Measurements from ENCODE around the gene SWSAP1. TPM values are rescaled to one million over a fixed set of nuclear protein-coding genes. Genes with fewer than 3 reads are reported as not detected.

Gene SWSAP1
- total and polyA plus RNA-seq, 9 of the 15 experiments (the other 6 are each of a cell fraction or from before 2014, with no cell fraction given), result 0.18 to 2.8 (median 1.7) TPM

DNA sequence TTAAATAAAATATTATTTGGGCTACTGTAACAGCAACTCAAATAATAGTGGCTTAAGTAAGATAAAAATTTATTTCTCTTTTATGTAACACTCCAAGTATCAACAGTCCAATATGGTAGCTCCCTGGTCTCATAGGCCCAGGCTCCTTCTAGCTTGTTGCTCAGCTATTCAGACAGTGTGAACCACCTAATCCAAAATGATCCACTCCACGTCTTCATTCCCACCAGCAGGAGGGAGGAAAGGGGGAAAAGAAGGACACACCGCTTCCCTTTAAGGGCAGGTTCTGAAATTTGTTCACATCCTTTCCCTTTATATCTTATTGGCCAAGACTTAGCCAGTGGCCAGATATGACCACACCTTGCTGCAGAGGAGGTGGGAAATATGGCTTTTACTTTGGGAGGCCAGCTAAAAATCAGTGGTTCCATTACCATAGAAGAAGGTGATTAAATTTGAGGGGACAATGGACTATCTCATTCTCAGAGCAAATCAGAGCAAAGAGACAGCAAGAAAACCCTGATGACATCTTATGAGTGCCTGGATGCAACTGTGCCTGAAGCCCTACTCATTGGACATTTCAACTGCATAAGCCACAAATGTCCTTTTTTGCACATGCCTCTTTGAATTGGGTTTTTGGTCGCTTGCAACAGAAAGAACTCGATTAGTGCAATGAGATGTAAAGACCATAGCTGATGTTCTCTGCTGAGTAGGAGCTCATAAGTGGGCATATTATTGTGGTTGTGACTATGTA is 16.6 kb downstream of the SWSAP1 start:
- Histone ChIP-seq H3K4me2 (ENCODE audit: insufficient read depth, low read length) (no peak overlapping the region), H3K27ac (ENCODE audit: extremely low read depth, low read depth, low read length) (no peak overlapping the region), H3K4me3 (no peak overlapping the region), H3K9me3 (replicated peaks; ENCODE audit: control insufficient read depth, insufficient read depth, low read depth, low read length) (peaks cover 3% of the 10 kb centered on the region; the same call in 1 of the 2 replicates), H3K9me1 (ENCODE audit: control insufficient read depth, insufficient read depth, low read length) (no peaks in the 10 kb centered on the region), H3K79me2 (ENCODE audit: control insufficient read depth, insufficient read depth, low read length) (no peaks in the 10 kb centered on the region), H3K27me3 (ENCODE audit: control insufficient read depth in 2 of 2, insufficient read depth in 2 of 2, low read length in 2 of 2) (no peaks in the 10 kb centered on the region), H3K9ac (ENCODE audit: insufficient read depth in 1 of 2, low read depth in 2 of 2, low read length in 2 of 2) (no peak overlapping the region), H3K36me3 (ENCODE audit: control insufficient read depth, insufficient read depth, low read length) (no peaks in the 10 kb centered on the region), H2AFZ (ENCODE audit: low read depth, low read length) (no peak overlapping the region), H3K4me1 (replicated peaks in 1 of 2; ENCODE audit: control insufficient read depth in 2 of 2, insufficient read depth in 2 of 2, low read length in 2 of 2) (no peaks in the 10 kb centered on the region; a peak in 2 of 5 replicates), H4K20me1 (replicated peaks; ENCODE audit: control insufficient read depth, insufficient read depth, low read length) (no peaks in the 10 kb centered on the region)
- CTCF ChIA-PET (ENCODE audit: low intra/inter-chr PET ratio), result no interaction called here
- FAIRE-seq (no peak), ATAC-seq (no peak), DNase-seq (ENCODE audit: extremely low read depth in 1 of 4, low spot score in 3 of 4) (peak in 1 of 4 experiments; percentile 2)
- in situ Hi-C loops (cut with MboI) (no loop called here), intact Hi-C loops (cut with micrococcal nuclease) (no loop called here)
- POLR2A ChIA-PET, result interaction anchor here (0.7 to 1.1 kb wide), 2 partner anchors 9 to 15 kb away, joined by 3 read pairs; no protein-coding TSS in a partner anchor
- BruUV-seq (replicated peaks), result no TSS peak
- WGBS (ENCODE audit: insufficient coverage, low coverage, missing lambda C conversion rate), result 20% methylated on average over 3 of the region's 4 CpGs
- peak in 1 of 2 experiments; percentile 76; a peak in 1 of 3 replicates for TF ChIP-seq CBX3 (IDR thresholded peaks at IDR 0.05; ENCODE audit: borderline replicate concordance in 1 of 2, low read length in 2 of 2)
- no peak for TF ChIP-seq ZKSCAN3 (CRISPR knock-in tag; IDR thresholded peaks at IDR 0.05)
- peak in 1 of 3 experiments; percentile 57 for TF ChIP-seq YY1 (IDR thresholded peaks at IDR 0.05; ENCODE audit: borderline replicate concordance in 1 of 3, control insufficient read depth in 1 of 3, extremely low read depth in 1 of 3, insufficient read depth in 3 of 3, insufficient read length in 1 of 3, insufficient replicate concordance in 2 of 3, low read depth in 1 of 3, low read length in 2 of 3)
